Tibial nerve (tissue), 4 donors: Measurements from ENCODE around the gene PRKRIP1. TPM values are rescaled to one million over a fixed set of nuclear protein-coding genes. Genes with fewer than 3 reads are reported as not detected.

Experiments used
- DNase-seq, 2 donors: peaks; one replicate each; pipeline ENCODE4 v3.0.0-alpha.2; 2019; ENCODE audit warnings: low spot score in 2 of 2
- H3K27ac ChIP-seq, 4 donors: fragments of 200-600 bp; sonication (generic) in 3 of 4; one replicate each; pipeline ENCODE4 v1.5.1; 2017 to 2019; ENCODE audit warnings: mild to moderate bottlenecking in 1 of 4
- H3K27me3 ChIP-seq, 2 donors: fragments of 200-600 bp; sonication (generic) in 1 of 2; one replicate each; pipeline versions ENCODE4 v1.5.1 to v1.6.0; 2017 to 2019
- H3K36me3 ChIP-seq, 3 donors: fragments of 200-600 bp; sonication (generic); one replicate each; pipeline ENCODE4 v1.5.1; 2018 to 2019
- H3K4me1 ChIP-seq, 4 donors: fragments of 200-600 bp; sonication (generic) in 3 of 4; one replicate each; pipeline ENCODE4 v1.5.1; 2017 to 2019
- H3K4me3 ChIP-seq, 4 donors: fragments of 200-600 bp; sonication (generic) in 3 of 4; one replicate each; pipeline ENCODE4 v1.5.1; 2017 to 2019; ENCODE audit warnings: mild to moderate bottlenecking in 1 of 4, moderate library complexity in 1 of 4
- H3K9me3 ChIP-seq, 4 donors: fragments of 200-600 bp; sonication (generic) in 3 of 4; one replicate each; pipeline ENCODE4 v1.5.1; 2017 to 2019
- EP300 ChIP-seq, 2 donors: sonication (generic); formaldehyde crosslinking; IDR thresholded peaks; one replicate each; pipeline ENCODE4 v1.6.1; 2017; ENCODE audit warnings: antibody characterized with exemption in 2 of 2, mild to moderate bottlenecking in 1 of 2
- POLR2A ChIP-seq, 2 donors: fragments of 450-650 bp; IDR thresholded peaks; one replicate each; pipeline ENCODE4 v1.6.1; 2017; ENCODE audit warnings: antibody characterized with exemption in 2 of 2, mild to moderate bottlenecking in 2 of 2, moderate library complexity in 2 of 2
- WGBS, 2 donors: methylation state at CpG; one replicate each; pipeline ENCODE4 v1.1.5; 2018; 5-methylcytosine and 5-hydroxymethylcytosine counted together
- total RNA-seq, 4 donors: library from RNA; depleted of rRNA; stranded (reverse); fragments of >200 nt; gene quantifications; one replicate each; pipeline ENCODE4 v1.1.0, GENCODE V29; 2016
- TF ChIP-seq, protein P1 (sequence below), 5 experiments: fragments of 200-600 bp in 3 of 5; fragments of 450-650 bp in 2 of 5; sonication (generic) in 3 of 5; IDR thresholded peaks; one replicate each; pipeline ENCODE4 v1.5.1; 2016 to 2019; ENCODE audit warnings: antibody characterized with exemption in 5 of 5, mild to moderate bottlenecking in 3 of 5, moderate library complexity in 2 of 5

PRKRIP1 gene
- total RNA-seq, 4 donors from 2014 or later, result 34.7 to 62.1 (median 48.5) TPM

DNA sequence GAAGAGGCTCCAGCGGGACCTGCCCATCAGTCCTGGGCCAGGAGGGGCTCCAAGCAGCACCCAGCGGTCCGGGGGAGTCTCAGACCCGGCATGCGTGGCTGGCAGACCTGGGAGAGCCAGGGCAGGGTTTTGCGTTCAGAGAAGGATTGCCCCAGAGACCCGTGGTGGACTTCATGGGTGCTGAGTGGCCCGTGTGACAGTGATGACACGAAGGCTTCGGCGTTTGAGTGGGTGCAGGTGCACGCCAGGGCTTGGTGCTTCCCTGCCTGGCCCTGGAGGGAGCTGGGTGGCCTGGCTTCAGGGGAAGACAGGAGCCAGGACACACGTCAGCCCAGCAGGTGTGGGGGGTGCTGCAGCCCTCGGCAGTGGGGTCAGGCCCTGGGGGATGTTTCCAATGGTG is 51.1 kb downstream of the PRKRIP1 start:
- Histone ChIP-seq H3K9me3 (no peaks in the 10 kb centered on the region), H3K36me3 (peaks cover 0 to 54% (median 8%) of the 10 kb centered on the region in 3 donors), H3K4me1 (no peaks in the 10 kb centered on the region), H3K4me3 (no peak overlapping the region), H3K27me3 (no peaks in the 10 kb centered on the region), H3K27ac (no peak overlapping the region)
- TF ChIP-seq, protein P1, sequence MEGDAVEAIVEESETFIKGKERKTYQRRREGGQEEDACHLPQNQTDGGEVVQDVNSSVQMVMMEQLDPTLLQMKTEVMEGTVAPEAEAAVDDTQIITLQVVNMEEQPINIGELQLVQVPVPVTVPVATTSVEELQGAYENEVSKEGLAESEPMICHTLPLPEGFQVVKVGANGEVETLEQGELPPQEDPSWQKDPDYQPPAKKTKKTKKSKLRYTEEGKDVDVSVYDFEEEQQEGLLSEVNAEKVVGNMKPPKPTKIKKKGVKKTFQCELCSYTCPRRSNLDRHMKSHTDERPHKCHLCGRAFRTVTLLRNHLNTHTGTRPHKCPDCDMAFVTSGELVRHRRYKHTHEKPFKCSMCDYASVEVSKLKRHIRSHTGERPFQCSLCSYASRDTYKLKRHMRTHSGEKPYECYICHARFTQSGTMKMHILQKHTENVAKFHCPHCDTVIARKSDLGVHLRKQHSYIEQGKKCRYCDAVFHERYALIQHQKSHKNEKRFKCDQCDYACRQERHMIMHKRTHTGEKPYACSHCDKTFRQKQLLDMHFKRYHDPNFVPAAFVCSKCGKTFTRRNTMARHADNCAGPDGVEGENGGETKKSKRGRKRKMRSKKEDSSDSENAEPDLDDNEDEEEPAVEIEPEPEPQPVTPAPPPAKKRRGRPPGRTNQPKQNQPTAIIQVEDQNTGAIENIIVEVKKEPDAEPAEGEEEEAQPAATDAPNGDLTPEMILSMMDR (IDR thresholded peaks at IDR 0.05), result no peak
- TF ChIP-seq EP300 (IDR thresholded peaks at IDR 0.05) (no peak), POLR2A (IDR thresholded peaks at IDR 0.05) (no peak)
- no peak for DNase-seq
- 82 to 88% methylated on average over 3 to 11 of the region's 14 CpGs for WGBS, 2 donors

DNA sequence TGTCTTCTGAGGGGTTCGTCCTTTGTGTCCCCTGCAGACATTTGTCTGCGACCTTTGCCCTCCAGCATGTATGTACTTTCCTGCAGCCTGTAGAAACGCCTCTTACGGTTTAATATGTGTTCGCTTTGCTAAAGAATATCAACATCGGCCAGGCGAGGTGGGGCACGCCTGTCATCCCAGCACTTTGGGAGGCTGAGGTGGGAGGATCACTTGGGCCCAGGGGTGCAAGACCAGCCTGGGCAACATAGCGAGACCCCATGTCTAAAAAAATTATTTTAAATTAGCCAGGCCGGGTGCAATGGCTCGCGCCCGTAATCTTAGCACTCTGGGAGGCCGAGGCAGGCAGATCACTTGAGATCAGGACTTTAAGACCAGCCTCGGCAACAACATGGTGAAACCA is 53.0 kb downstream of the PRKRIP1 start:
- H3K4me1 ChIP-seq, result no peaks in the 10 kb centered on the region
- no peak for DNase-seq
- WGBS, 2 donors, result 92 to 96% methylated on average over 15 of the region's 15 CpGs

DNA sequence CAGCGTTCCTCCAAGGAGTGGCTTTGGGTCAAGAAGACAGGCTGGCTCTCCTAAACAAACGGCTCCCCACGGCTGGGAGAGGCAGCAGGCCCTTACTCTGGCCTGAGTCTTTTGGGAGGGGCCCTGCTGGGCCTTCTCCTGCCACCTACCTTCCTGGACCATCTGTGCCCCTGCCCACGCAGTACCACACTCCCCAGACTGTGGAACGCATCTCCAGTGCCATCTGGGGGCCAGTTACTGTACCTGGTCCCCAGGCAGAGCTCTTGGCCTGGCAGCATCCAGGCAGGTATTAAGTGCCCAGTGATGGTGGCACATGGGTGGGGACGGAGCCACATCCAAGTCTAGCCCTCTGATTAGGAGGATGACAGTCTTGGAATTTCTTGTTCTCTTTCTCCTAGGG is 54.1 kb downstream of the PRKRIP1 start:
- H3K36me3 ChIP-seq, result peaks cover 0 to 55% (median 8%) of the 10 kb centered on the region in 3 donors
- H3K27me3 ChIP-seq, result no peaks in the 10 kb centered on the region
- H3K27ac ChIP-seq, result no peak overlapping the region
- no peaks in the 10 kb centered on the region for H3K4me1 ChIP-seq
- TF ChIP-seq, protein P1 (IDR thresholded peaks at IDR 0.05), result no peak
- TF ChIP-seq POLR2A (IDR thresholded peaks at IDR 0.05) (no peak), EP300 (IDR thresholded peaks at IDR 0.05) (no peak)
- no peak overlapping the region for H3K4me3 ChIP-seq
- DNase-seq, result no peak
- WGBS, 2 donors, result 64 to 74% methylated on average over 6 of the region's 6 CpGs
- no peaks in the 10 kb centered on the region for H3K9me3 ChIP-seq

More for the DNA sequence above, 53.0 kb downstream of the PRKRIP1 start:
- Histone ChIP-seq H3K9me3 (no peaks in the 10 kb centered on the region), H3K27me3 (no peaks in the 10 kb centered on the region), H3K27ac (no peak overlapping the region), H3K36me3 (peaks cover 0 to 53% (median 8%) of the 10 kb centered on the region in 3 donors), H3K4me3 (no peak overlapping the region)
- no peak for TF ChIP-seq EP300 (IDR thresholded peaks at IDR 0.05)

DNA sequence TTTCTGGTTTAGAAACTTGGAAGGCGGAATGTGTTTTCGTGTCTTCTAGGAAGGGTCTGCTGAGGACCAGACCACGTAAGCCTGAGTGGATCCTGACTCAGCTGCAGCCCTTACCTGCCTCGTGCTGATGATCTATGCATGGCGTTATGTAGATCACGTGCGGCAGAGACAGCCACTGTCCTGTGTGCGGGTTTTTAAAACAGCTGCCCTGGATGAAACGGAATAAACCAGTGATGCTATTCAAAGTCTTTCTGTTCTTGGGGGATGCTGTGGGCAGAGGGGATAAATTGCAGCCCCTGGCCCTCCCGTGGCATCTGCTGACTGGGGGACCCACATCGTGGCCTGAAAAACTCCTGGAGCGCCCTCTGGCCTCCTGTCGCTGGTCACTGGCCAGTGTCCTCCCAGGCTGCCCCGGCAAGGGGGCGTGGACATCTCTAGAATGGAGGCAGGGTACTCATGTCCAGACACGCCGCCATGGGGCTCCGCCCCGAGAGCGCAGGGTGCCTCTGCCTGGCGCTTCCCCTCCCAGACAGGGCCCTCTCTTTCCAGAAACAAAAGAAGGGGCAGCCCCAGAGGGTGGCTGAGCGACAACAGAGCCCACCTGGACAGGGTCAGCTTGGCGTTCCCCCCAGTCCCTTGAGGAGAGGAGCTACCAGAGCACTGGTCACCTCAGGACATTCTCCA is 55.4 kb downstream of the PRKRIP1 start:
- Histone ChIP-seq H3K4me1 (no peaks in the 10 kb centered on the region), H3K4me3 (no peak overlapping the region)
- WGBS, 2 donors, result 46 to 65% methylated on average over 11 to 23 of the region's 23 CpGs

DNA sequence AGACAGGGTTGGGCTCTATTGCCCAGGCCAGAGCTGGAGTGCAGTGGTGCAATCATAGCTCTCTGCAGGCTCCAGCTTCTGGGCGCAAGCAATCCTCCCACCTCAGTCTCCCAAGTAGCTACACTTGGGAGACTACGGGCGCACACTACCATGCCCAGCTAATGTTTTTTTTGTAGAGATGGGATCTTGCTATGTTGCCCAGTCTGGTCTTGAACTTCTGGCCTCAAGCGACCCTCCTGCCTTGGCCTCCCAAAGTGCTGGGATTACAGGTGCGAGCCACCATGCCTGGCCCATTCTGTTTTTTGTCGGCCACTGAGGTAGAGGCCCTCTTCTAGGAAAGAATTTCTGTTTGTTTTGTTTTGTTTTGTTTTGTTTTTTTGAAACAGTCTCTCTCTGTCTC is 56.3 kb downstream of the PRKRIP1 start:
- WGBS, 2 donors, result 91 to 94% methylated on average over 6 of the region's 6 CpGs
- Histone ChIP-seq H3K27ac (no peak overlapping the region), H3K4me3 (no peak overlapping the region), H3K27me3 (no peaks in the 10 kb centered on the region), H3K36me3 (peaks cover 0 to 57% (median 0%) of the 10 kb centered on the region in 3 donors), H3K4me1 (no peaks in the 10 kb centered on the region), H3K9me3 (no peaks in the 10 kb centered on the region)
- TF ChIP-seq POLR2A (IDR thresholded peaks at IDR 0.05) (no peak), EP300 (IDR thresholded peaks at IDR 0.05) (no peak)
- TF ChIP-seq, protein P1 (IDR thresholded peaks at IDR 0.05), result no peak
- DNase-seq, result no peak

More for the DNA sequence above, 55.4 kb downstream of the PRKRIP1 start:
- Histone ChIP-seq H3K27ac (no peak overlapping the region), H3K9me3 (no peaks in the 10 kb centered on the region), H3K27me3 (no peaks in the 10 kb centered on the region), H3K36me3 (peaks cover 0 to 57% (median 8%) of the 10 kb centered on the region in 3 donors)
- DNase-seq, result no peak
- TF ChIP-seq, protein P1 (IDR thresholded peaks at IDR 0.05), result no peak
- TF ChIP-seq EP300 (IDR thresholded peaks at IDR 0.05) (no peak), POLR2A (IDR thresholded peaks at IDR 0.05) (no peak)
